Spleen (tissue), 7 donors: Measurements from ENCODE around the gene LIN7A.

Experiments
- POLR2AphosphoS5 ChIP-seq, 3 donors: sonication (generic); formaldehyde crosslinking; IDR thresholded peaks; one replicate each; pipeline ENCODE4 v1.5.1; 2017; ENCODE audit warnings: antibody characterized with exemption in 3 of 3
- TF ChIP-seq, protein P1 (sequence below), 11 experiments: fragments of 200-600 bp in 7 of 11; fragments of 450-650 bp in 4 of 11; sonication (generic) in 4 of 11; IDR thresholded peaks in 8 of 11; conservative IDR thresholded peaks in 3 of 11; 1 replicate in 7 of 11; 2 replicates in 4 of 11; pipeline versions ENCODE4 v1.4.0 to v1.8.0; 2016 to 2021; ENCODE audit warnings: antibody characterized with exemption in 11 of 11, inconsistent platforms in 4 of 11, mild to moderate bottlenecking in 1 of 11
- donor health status: DM: no; HTN: no; CAD: no; lungs with moderate emphysema.
- donor health status: DM: no; HTN: no; CAD: no.
- donor health status: DM: no; HTN: no; CAD: no.

- TF ChIP-seq, protein P1, sequence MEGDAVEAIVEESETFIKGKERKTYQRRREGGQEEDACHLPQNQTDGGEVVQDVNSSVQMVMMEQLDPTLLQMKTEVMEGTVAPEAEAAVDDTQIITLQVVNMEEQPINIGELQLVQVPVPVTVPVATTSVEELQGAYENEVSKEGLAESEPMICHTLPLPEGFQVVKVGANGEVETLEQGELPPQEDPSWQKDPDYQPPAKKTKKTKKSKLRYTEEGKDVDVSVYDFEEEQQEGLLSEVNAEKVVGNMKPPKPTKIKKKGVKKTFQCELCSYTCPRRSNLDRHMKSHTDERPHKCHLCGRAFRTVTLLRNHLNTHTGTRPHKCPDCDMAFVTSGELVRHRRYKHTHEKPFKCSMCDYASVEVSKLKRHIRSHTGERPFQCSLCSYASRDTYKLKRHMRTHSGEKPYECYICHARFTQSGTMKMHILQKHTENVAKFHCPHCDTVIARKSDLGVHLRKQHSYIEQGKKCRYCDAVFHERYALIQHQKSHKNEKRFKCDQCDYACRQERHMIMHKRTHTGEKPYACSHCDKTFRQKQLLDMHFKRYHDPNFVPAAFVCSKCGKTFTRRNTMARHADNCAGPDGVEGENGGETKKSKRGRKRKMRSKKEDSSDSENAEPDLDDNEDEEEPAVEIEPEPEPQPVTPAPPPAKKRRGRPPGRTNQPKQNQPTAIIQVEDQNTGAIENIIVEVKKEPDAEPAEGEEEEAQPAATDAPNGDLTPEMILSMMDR (IDR thresholded peaks at IDR 0.05 in 8 of 11, conservative IDR thresholded peaks at IDR 0.05 in 3 of 11), result no peak
- TF ChIP-seq POLR2AphosphoS5 (IDR thresholded peaks at IDR 0.05), result no peak
These were observed 183.5 kb downstream of the LIN7A start for GRCh38 chr12:80754274-80754673.
